Liver (tissue), 9 donors: ENCODE results near the gene IFITM10. TPM values are rescaled to one million over a fixed set of nuclear protein-coding genes. Genes with fewer than 3 reads are reported as not detected.

Experiments used
- DNase-seq: peaks from one replicate; pipeline ENCODE4 v3.0.0-alpha.2; 2017; ENCODE audit warnings: low spot score
- H3K27ac ChIP-seq, 2 donors: one replicate each; pipeline ENCODE4 v1.7.0; 2013; ENCODE audit warnings: inconsistent platforms in 2 of 2, low read length in 2 of 2, control low read depth in 1 of 2, low read depth in 1 of 2, mild to moderate bottlenecking in 1 of 2
- H3K27me3 ChIP-seq, 4 donors: one replicate each; pipeline versions ENCODE4 v1.6.1 to v1.7.0; 2013; ENCODE audit warnings: low read length in 3 of 4, inconsistent platforms in 1 of 4, mild to moderate bottlenecking in 1 of 4, moderate library complexity in 1 of 4; ENCODE audit not compliant: control insufficient read depth in 4 of 4, insufficient read depth in 4 of 4
- H3K36me3 ChIP-seq, 4 donors: one replicate each; pipeline versions ENCODE4 v1.6.1 to v1.7.0; 2013; ENCODE audit warnings: low read length in 3 of 4, mild to moderate bottlenecking in 3 of 4, low read depth in 1 of 4, moderate library complexity in 1 of 4; ENCODE audit not compliant: control insufficient read depth in 4 of 4, insufficient read depth in 3 of 4
- H3K4me1 ChIP-seq, 4 donors: one replicate each; pipeline versions ENCODE4 v1.6.1 to v1.7.0; 2013; ENCODE audit warnings: low read length in 3 of 4, mild to moderate bottlenecking in 3 of 4, moderate library complexity in 1 of 4; ENCODE audit not compliant: control insufficient read depth in 4 of 4, insufficient read depth in 4 of 4
- H3K4me3 ChIP-seq, 3 donors: one replicate each; pipeline versions ENCODE4 v1.6.1 to v1.7.0; 2013; ENCODE audit warnings: low read length in 3 of 3, control low read depth in 1 of 3, low read depth in 1 of 3, mild to moderate bottlenecking in 1 of 3
- H3K9ac ChIP-seq, 2 donors: one replicate each; pipeline ENCODE4 v1.7.0; 2013; ENCODE audit warnings: low read length in 2 of 2, mild to moderate bottlenecking in 2 of 2, moderate library complexity in 2 of 2, control low read depth in 1 of 2, low read depth in 1 of 2
- H3K9me3 ChIP-seq, 4 donors: one replicate each; pipeline versions ENCODE4 v1.6.1 to v1.7.0; 2013; ENCODE audit warnings: low read length in 3 of 4; ENCODE audit not compliant: control insufficient read depth in 4 of 4
- EGR1 ChIP-seq, 2 donors: IDR thresholded peaks; 2 replicates each; pipeline ENCODE4 v1.6.1; 2016 to 2018; ENCODE audit warnings: antibody characterized with exemption in 2 of 2, low read depth in 2 of 2
- FOXA2 ChIP-seq: IDR thresholded peaks from 2 replicates; pipeline ENCODE4 v1.6.1; 2016; ENCODE audit warnings: antibody characterized with exemption
- GABPA ChIP-seq, 2 donors: IDR thresholded peaks in 1 of 2; conservative IDR thresholded peaks in 1 of 2; 2 replicates each; pipeline ENCODE4 v1.6.1; 2016; ENCODE audit warnings: antibody characterized with exemption in 2 of 2, mild to moderate bottlenecking in 1 of 2, moderate library complexity in 1 of 2
- HNF4A ChIP-seq, 2 donors: conservative IDR thresholded peaks; 2 replicates each; pipeline ENCODE4 v1.6.1; 2016; ENCODE audit warnings: antibody characterized with exemption in 2 of 2, mild to moderate bottlenecking in 2 of 2
- HNF4G ChIP-seq: IDR thresholded peaks from 2 replicates; pipeline ENCODE4 v1.6.1; 2016; ENCODE audit warnings: antibody characterized with exemption
- JUND ChIP-seq, 2 donors: IDR thresholded peaks; 2 replicates each; pipeline ENCODE4 v1.6.1; 2016; ENCODE audit warnings: antibody characterized with exemption in 2 of 2
- RAD21 ChIP-seq, 2 donors: IDR thresholded peaks; 2 replicates each; pipeline ENCODE4 v1.6.1; 2016; ENCODE audit warnings: antibody characterized with exemption in 2 of 2, mild to moderate bottlenecking in 2 of 2
- RXRA ChIP-seq, 2 donors: IDR thresholded peaks; 2 replicates each; pipeline ENCODE4 v1.6.1; 2017 to 2018; ENCODE audit warnings: antibody characterized with exemption in 2 of 2, mild to moderate bottlenecking in 1 of 2
- SP1 ChIP-seq: IDR thresholded peaks from 2 replicates; pipeline ENCODE4 v1.6.1; 2018; ENCODE audit warnings: antibody characterized with exemption, mild to moderate bottlenecking
- TAF1 ChIP-seq: conservative IDR thresholded peaks from 2 replicates; pipeline ENCODE4 v1.6.1; 2016; ENCODE audit warnings: antibody characterized with exemption, mild to moderate bottlenecking
- YY1 ChIP-seq: IDR thresholded peaks from 2 replicates; pipeline ENCODE4 v1.6.1; 2016; ENCODE audit warnings: antibody characterized with exemption, mild to moderate bottlenecking
- WGBS: extraction: QIAGEN DNeasy Blood & Tissue Kit; methylation state at CpG from one replicate; pipeline ENCODE4 v1.1.7; 2013; 5-methylcytosine and 5-hydroxymethylcytosine counted together
- polyA plus RNA-seq, 2 donors: library from polyadenylated mRNA; stranded (reverse) in 1 of 2; unstranded in 1 of 2; fragments of 200-250 nt in 1 of 2; fragments of >200 nt in 1 of 2; fragmentation: Nextera tagmentation in 1 of 2; extraction: Ambion mirVana in 1 of 2; gene quantifications; one replicate each; pipeline versions ENCODE4 v1.2.1 to v1.2.3, GENCODE V29; 2013 to 2015
- total RNA-seq, 2 donors: library from RNA; depleted of rRNA; stranded (reverse); fragments of >200 nt; gene quantifications; one replicate each; pipeline ENCODE4 v1.2.3, GENCODE V29; 2014
- TF ChIP-seq, protein P1 (sequence below): IDR thresholded peaks from 2 replicates; pipeline ENCODE4 v1.6.1; 2016; ENCODE audit warnings: antibody characterized with exemption
- TF ChIP-seq, protein P2 (sequence below): IDR thresholded peaks from 2 replicates; pipeline ENCODE4 v1.6.1; 2016; ENCODE audit warnings: antibody characterized with exemption
- TF ChIP-seq, protein P3 (sequence below): IDR thresholded peaks from 2 replicates; pipeline ENCODE4 v1.6.1; 2016; ENCODE audit warnings: antibody characterized with exemption, mild to moderate bottlenecking
- donor health status: healthy.
- donor health status: healthy.
- donor health status: healthy.
- donor health status: healthy.
- donor health status: healthy.

Gene IFITM10
- total and polyA plus RNA-seq, 4 donors = 0.14 to 8.5 (median 1.8) TPM

DNA sequence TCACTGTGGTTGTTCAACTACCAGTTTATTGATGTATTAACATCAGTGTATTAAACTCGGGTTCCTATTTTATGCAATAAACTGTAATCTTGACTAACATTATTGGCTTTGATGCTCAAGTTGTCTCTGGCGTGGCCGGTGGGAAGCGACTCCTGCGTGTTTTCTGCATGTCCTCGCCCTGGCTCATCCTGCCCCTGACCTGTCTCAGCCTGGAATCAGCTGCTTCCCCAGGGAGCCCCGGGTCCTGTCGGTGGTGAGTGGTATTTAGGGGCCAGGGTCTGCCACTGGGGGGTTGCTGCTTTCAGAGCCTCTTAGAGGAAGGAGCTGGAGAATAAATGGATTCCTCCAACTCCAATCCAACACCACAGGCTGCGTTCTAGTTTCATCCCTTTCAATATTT, 22.5 kb downstream of the IFITM10 start:
- H3K27me3 ChIP-seq = peaks cover 0 to 6% (median 2%) of the 10 kb centered on the region in 4 donors
- H3K9ac ChIP-seq = no peak overlapping the region
- no peak overlapping the region for H3K27ac ChIP-seq
- TF ChIP-seq SP1 (no peak), RXRA (IDR thresholded peaks at IDR 0.05) (no peak), FOXA2 (no peak)
- no peak for DNase-seq
- no peaks in the 10 kb centered on the region for H3K9me3 ChIP-seq
- WGBS = 84% methylated on average over 9 of the region's 9 CpGs
- H3K4me3 ChIP-seq = no peak overlapping the region
- no peaks in the 10 kb centered on the region for H3K4me1 ChIP-seq
- no peaks in the 10 kb centered on the region for H3K36me3 ChIP-seq

DNA sequence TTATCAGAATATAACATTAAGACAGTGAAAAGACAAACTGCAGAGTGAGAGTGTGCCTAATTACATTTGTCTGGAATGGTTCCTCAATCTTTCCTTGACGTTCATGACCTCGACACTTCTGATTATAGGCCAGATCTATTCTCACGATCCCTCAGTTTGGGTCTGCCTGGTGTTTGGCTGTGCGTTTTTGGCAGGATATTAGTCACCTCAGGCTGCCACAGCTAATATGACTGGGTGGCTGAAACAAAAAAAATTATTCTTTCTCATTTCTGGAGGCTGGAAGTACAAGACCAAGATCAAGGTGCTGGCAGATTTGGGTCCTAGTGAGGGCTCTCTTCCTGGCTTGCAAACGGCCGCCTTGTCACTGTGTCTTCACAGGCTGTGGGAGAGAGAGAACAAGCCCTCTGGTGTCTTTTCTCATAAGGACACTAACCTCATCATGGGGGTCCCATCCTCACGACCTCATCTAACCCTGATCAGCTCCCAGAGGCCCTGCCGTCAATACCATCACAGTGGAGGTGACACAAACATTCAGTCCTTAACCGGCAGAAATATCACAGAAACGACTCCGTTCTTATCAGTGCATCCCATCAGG, 23.2 kb downstream of the IFITM10 start:
- H3K27me3 ChIP-seq = peaks cover 0 to 6% (median 2%) of the 10 kb centered on the region in 4 donors
- no peak overlapping the region for H3K4me3 ChIP-seq
- H3K4me1 ChIP-seq = no peaks in the 10 kb centered on the region
- H3K9ac ChIP-seq = no peak overlapping the region
- H3K27ac ChIP-seq = no peak overlapping the region
- no peaks in the 10 kb centered on the region for H3K36me3 ChIP-seq
- DNase-seq = no peak
- WGBS = 68% methylated on average over 11 of the region's 11 CpGs
- no peaks in the 10 kb centered on the region for H3K9me3 ChIP-seq
- TF ChIP-seq HNF4G = no peak

DNA sequence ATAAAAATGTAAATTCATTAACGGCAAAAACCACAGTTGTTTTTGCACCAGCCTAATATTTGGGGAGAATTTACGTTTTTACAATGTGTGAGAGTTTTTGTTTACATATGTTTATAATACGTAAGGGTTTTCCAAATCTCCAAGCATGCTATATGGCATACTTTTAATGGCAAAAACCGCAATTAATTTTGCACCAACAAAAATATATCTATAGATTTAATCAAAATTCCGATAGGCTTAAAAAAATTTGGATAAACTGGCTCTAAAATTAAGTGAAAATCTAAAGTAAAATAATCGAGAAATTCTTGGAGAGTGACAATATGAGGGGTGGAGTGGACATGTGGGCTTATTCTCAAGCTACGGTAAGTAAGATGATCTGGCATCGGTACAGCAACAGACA, 30.6 kb downstream of the IFITM10 start:
- no peaks in the 10 kb centered on the region for H3K4me1 ChIP-seq
- H3K27me3 ChIP-seq = no peaks in the 10 kb centered on the region
- H3K4me3 ChIP-seq = no peak overlapping the region
- H3K9me3 ChIP-seq = no peaks in the 10 kb centered on the region
- 80% methylated on average over 8 of the region's 8 CpGs for WGBS
- TF ChIP-seq HNF4A (conservative IDR thresholded peaks at IDR 0.05) (no peak), GABPA (IDR thresholded peaks at IDR 0.05 in 1 of 2, conservative IDR thresholded peaks at IDR 0.05 in 1 of 2) (no peak), YY1 (no peak), JUND (IDR thresholded peaks at IDR 0.05) (no peak), TAF1 (no peak), RXRA (IDR thresholded peaks at IDR 0.05) (no peak), EGR1 (IDR thresholded peaks at IDR 0.05; ENCODE audit: low read depth in 2 of 2) (no peak), RAD21 (IDR thresholded peaks at IDR 0.05) (no peak), FOXA2 (no peak)
- TF ChIP-seq, protein P1, sequence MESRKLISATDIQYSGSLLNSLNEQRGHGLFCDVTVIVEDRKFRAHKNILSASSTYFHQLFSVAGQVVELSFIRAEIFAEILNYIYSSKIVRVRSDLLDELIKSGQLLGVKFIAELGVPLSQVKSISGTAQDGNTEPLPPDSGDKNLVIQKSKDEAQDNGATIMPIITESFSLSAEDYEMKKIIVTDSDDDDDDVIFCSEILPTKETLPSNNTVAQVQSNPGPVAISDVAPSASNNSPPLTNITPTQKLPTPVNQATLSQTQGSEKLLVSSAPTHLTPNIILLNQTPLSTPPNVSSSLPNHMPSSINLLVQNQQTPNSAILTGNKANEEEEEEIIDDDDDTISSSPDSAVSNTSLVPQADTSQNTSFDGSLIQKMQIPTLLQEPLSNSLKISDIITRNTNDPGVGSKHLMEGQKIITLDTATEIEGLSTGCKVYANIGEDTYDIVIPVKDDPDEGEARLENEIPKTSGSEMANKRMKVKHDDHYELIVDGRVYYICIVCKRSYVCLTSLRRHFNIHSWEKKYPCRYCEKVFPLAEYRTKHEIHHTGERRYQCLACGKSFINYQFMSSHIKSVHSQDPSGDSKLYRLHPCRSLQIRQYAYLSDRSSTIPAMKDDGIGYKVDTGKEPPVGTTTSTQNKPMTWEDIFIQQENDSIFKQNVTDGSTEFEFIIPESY = no peak
- TF ChIP-seq, protein P2, sequence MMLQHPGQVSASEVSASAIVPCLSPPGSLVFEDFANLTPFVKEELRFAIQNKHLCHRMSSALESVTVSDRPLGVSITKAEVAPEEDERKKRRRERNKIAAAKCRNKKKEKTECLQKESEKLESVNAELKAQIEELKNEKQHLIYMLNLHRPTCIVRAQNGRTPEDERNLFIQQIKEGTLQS = no peak
- TF ChIP-seq, protein P3, sequence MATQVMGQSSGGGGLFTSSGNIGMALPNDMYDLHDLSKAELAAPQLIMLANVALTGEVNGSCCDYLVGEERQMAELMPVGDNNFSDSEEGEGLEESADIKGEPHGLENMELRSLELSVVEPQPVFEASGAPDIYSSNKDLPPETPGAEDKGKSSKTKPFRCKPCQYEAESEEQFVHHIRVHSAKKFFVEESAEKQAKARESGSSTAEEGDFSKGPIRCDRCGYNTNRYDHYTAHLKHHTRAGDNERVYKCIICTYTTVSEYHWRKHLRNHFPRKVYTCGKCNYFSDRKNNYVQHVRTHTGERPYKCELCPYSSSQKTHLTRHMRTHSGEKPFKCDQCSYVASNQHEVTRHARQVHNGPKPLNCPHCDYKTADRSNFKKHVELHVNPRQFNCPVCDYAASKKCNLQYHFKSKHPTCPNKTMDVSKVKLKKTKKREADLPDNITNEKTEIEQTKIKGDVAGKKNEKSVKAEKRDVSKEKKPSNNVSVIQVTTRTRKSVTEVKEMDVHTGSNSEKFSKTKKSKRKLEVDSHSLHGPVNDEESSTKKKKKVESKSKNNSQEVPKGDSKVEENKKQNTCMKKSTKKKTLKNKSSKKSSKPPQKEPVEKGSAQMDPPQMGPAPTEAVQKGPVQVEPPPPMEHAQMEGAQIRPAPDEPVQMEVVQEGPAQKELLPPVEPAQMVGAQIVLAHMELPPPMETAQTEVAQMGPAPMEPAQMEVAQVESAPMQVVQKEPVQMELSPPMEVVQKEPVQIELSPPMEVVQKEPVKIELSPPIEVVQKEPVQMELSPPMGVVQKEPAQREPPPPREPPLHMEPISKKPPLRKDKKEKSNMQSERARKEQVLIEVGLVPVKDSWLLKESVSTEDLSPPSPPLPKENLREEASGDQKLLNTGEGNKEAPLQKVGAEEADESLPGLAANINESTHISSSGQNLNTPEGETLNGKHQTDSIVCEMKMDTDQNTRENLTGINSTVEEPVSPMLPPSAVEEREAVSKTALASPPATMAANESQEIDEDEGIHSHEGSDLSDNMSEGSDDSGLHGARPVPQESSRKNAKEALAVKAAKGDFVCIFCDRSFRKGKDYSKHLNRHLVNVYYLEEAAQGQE = no peak
- H3K9ac ChIP-seq = no peak overlapping the region
- no peak overlapping the region for H3K27ac ChIP-seq
- no peak for DNase-seq
- H3K36me3 ChIP-seq = no peaks in the 10 kb centered on the region
